Mucosa of rectum (tissue), 2 donors: ENCODE results near the gene FUS.

ENCODE experiments used
- H3K27ac ChIP-seq, 2 donors: one replicate each; pipeline ENCODE4 v1.7.0; 2013; ENCODE audit warnings: inconsistent platforms in 2 of 2, low read depth in 2 of 2, low read length in 2 of 2
- H3K27me3 ChIP-seq, 2 donors: one replicate each; pipeline ENCODE4 v1.7.0; 2013; ENCODE audit warnings: low read length in 2 of 2; ENCODE audit not compliant: control insufficient read depth in 2 of 2, insufficient read depth in 2 of 2
- H3K36me3 ChIP-seq, 2 donors: one replicate each; pipeline ENCODE4 v1.7.0; 2013; ENCODE audit warnings: low read length in 2 of 2; ENCODE audit not compliant: control insufficient read depth in 2 of 2, insufficient read depth in 2 of 2
- H3K4me1 ChIP-seq, 2 donors: one replicate each; pipeline ENCODE4 v1.7.0; 2013; ENCODE audit warnings: low read length in 2 of 2, mild to moderate bottlenecking in 1 of 2; ENCODE audit not compliant: control insufficient read depth in 2 of 2, insufficient read depth in 2 of 2
- H3K4me3 ChIP-seq, 2 donors: one replicate each; pipeline ENCODE4 v1.7.0; 2013; ENCODE audit warnings: low read length in 2 of 2
- H3K9ac ChIP-seq, 2 donors: one replicate each; pipeline ENCODE4 v1.7.0; 2013; ENCODE audit warnings: low read length in 2 of 2, low read depth in 1 of 2, mild to moderate bottlenecking in 1 of 2
- H3K9me3 ChIP-seq, 2 donors: one replicate each; pipeline ENCODE4 v1.7.0; 2013; ENCODE audit warnings: low read length in 2 of 2; ENCODE audit not compliant: control insufficient read depth in 2 of 2
- donor health status: healthy.
- donor health status: Normal muscosa, but diverticular disease.

The FUS gene

GRCh38 chr16:31186176-31186575 is 6.2 kb downstream of the FUS start:
- H3K36me3 ChIP-seq, result peaks cover 82 to 85% of the 10 kb centered on the region in 2 donors
- H3K27me3 ChIP-seq, result no peaks in the 10 kb centered on the region
- peaks cover 15 to 16% of the 10 kb centered on the region in 2 donors for H3K4me1 ChIP-seq

DNA sequence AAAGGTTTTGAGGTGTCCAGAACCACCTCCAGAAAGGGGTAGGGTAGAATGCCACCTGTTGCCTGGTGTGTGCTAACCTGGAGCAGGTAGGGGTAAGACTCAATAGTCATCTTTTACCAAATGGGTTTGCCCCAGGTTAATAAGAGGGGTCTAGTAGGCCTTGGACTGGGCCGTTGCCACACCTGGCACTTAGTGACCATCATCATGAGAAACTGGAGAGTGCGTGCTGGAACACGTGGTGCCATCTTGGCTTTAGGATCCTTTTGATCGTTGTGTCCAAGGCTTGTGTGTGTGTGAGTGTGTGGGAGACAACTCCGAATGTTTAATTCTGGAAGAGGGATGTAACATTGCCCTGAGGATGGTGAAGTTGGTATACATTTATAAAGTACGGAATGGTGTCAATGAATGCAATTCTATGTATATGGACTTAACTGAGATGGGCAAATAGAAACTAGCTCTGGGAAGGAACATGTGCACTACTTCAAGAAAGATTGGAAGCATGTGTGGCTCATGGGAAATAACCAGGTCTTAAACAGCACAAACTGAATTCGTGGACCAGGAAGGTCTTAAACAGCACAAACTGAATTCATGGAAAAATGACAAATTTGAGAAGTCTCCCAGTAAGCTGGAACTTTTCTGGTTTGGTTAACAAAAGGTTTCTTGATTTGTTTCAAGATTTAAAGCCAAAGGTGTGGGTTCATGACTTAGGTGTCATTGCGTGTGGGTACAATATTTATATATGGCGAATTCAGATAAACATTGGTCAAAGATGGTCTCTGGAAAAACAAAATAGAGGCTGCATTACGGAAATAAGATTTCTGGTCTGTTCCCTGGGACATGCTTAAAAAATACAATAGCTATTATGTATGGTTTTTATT is 7.2 kb downstream of the FUS start:
- Histone ChIP-seq H3K36me3 (peaks cover 91 to 95% of the 10 kb centered on the region in 2 donors), H3K27ac (no peak overlapping the region), H3K9ac (no peak overlapping the region), H3K9me3 (no peaks in the 10 kb centered on the region), H3K4me1 (peaks cover 5 to 11% of the 10 kb centered on the region in 2 donors), H3K4me3 (no peak overlapping the region), H3K27me3 (no peaks in the 10 kb centered on the region)

More at GRCh38 chr16:31186176-31186575, 6.2 kb downstream of the FUS start:
- H3K4me3 ChIP-seq, result no peak overlapping the region
- no peaks in the 10 kb centered on the region for H3K9me3 ChIP-seq
- no peak overlapping the region for H3K9ac ChIP-seq
- no peak overlapping the region for H3K27ac ChIP-seq

DNA sequence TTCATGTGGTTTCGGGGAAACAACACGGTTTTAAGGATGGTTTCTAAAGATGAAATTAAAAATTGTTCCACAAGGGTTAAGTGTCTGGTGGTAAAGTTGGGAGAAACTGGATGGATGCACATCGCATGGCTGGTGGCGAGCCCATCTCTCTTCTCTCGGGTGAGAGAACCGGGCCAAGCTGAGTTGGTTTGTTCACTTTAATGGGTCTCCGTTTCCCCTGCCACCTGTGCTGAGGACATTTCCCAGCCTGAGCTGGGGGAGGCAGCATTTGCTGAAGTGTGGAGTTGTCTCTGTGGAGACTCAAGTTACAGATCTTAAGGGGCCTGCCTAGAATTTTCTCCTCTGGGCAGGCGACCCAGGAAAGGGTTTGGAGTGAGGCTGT is 7.9 kb downstream of the FUS start:
- Histone ChIP-seq H3K4me3 (no peak overlapping the region), H3K9me3 (no peaks in the 10 kb centered on the region), H3K4me1 (peaks cover 0 to 4% of the 10 kb centered on the region in 2 donors), H3K9ac (no peak overlapping the region), H3K36me3 (peaks cover 91 to 97% of the 10 kb centered on the region in 2 donors), H3K27me3 (no peaks in the 10 kb centered on the region), H3K27ac (no peak overlapping the region)

GRCh38 chr16:31188450-31189411 is 8.8 kb downstream of the FUS start:
- Histone ChIP-seq H3K4me1 (peaks cover 0 to 2% of the 10 kb centered on the region in 2 donors), H3K27ac (no peak overlapping the region), H3K4me3 (no peak overlapping the region), H3K9ac (no peak overlapping the region), H3K27me3 (no peaks in the 10 kb centered on the region), H3K9me3 (no peaks in the 10 kb centered on the region), H3K36me3 (peaks cover 94 to 96% of the 10 kb centered on the region in 2 donors)

DNA sequence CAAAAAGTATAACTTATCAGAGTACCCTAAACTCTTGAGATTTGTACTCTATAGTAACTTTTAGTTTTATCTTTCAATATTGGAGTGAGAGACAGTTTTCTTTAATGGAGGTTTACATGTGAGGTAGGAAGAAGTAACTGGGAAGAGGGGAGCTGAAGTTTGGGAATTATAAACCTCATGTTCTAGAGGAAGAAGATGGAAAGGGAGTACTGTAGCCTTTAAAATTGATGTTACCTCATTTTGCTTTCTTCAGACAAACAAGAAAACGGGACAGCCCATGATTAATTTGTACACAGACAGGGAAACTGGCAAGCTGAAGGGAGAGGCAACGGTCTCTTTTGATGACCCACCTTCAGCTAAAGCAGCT is 9.5 kb downstream of the FUS start:
- H3K36me3 ChIP-seq, result peaks cover 94 to 96% of the 10 kb centered on the region in 2 donors
- no peaks in the 10 kb centered on the region for H3K9me3 ChIP-seq
- H3K4me1 ChIP-seq, result peaks cover 0 to 2% of the 10 kb centered on the region in 2 donors
- no peak overlapping the region for H3K9ac ChIP-seq
- no peaks in the 10 kb centered on the region for H3K27me3 ChIP-seq
- H3K27ac ChIP-seq, result no peak overlapping the region
- no peak overlapping the region for H3K4me3 ChIP-seq

DNA sequence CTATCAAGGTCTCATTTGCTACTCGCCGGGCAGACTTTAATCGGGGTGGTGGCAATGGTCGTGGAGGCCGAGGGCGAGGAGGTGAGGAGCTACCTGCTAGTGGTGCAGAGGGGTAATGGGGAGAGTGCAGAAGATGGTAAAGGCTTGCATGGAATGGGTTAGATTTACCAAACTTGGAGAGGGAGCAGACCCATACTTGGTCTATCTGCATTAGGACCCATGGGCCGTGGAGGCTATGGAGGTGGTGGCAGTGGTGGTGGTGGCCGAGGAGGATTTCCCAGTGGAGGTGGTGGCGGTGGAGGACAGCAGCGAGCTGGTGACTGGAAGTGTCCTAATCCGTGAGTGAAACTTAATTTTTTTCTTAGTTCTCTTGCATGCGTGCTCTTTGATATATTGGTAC is 10.1 kb downstream of the FUS start:
- H3K9me3 ChIP-seq, result no peaks in the 10 kb centered on the region
- peaks cover 0 to 2% of the 10 kb centered on the region in 2 donors for H3K4me1 ChIP-seq
- no peak overlapping the region for H3K27ac ChIP-seq
- H3K4me3 ChIP-seq, result no peak overlapping the region
- peaks cover 94 to 95% of the 10 kb centered on the region in 2 donors for H3K36me3 ChIP-seq
- no peaks in the 10 kb centered on the region for H3K27me3 ChIP-seq
- no peak overlapping the region for H3K9ac ChIP-seq

GRCh38 chr16:31190818-31191444 is 11.0 kb downstream of the FUS start:
- Histone ChIP-seq H3K4me3 (no peak overlapping the region), H3K9me3 (no peaks in the 10 kb centered on the region), H3K4me1 (peaks cover 0 to 2% of the 10 kb centered on the region in 2 donors), H3K9ac (no peak overlapping the region), H3K36me3 (peaks cover 89 to 95% of the 10 kb centered on the region in 2 donors), H3K27ac (no peak overlapping the region), H3K27me3 (no peaks in the 10 kb centered on the region)

- peaks cover 83 to 92% of the 10 kb centered on the region in 2 donors for H3K36me3 ChIP-seq
- no peaks in the 10 kb centered on the region for H3K9me3 ChIP-seq
- peaks cover 0 to 2% of the 10 kb centered on the region in 2 donors for H3K4me1 ChIP-seq
- H3K4me3 ChIP-seq, result no peak overlapping the region
- H3K27me3 ChIP-seq, result no peaks in the 10 kb centered on the region
- H3K27ac ChIP-seq, result no peak overlapping the region
- H3K9ac ChIP-seq, result no peak overlapping the region
Measured at GRCh38 chr16:31191697-31192428, 11.9 kb downstream of the FUS start.

DNA sequence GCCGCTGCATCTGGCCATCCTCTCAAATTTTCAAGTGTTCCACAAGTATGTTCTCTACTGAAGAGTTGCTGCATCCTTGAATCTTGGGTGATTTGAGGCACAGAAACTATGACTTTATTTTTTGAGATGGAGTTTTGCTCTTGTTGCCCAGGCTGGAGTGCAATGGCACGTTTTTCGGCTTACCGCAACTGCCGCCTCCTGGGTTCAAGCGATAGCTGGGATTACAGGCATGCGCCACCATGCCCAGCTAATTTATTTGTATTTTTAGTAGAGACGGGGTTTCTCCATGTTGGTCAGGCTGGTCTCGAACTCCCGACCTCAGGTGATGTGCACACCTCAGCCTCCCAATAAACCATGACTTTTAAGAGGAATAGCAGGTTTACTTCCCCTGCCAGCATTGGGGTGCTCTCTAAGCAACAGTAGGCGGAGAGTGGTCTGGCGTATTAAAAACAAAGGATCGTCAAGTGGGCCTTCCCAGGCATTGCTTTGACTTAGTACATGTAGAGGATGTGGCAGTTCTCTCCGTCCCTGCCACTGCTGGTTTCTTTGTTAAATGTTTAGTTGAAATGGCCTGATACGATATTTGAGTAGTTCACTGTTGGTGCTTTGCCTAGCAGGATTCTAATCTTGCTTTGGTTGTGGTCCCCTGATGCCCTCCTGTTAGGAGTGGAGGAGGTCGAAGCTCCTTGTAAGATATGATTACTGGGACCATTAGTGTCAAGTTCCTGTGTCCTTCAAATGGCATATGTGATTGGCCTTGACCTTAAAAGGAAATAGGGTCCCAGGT is 13.1 kb downstream of the FUS start:
- H3K27me3 ChIP-seq, result no peaks in the 10 kb centered on the region
- no peaks in the 10 kb centered on the region for H3K9me3 ChIP-seq
- H3K9ac ChIP-seq, result no peak overlapping the region
- H3K27ac ChIP-seq, result no peak overlapping the region
- H3K4me3 ChIP-seq, result no peak overlapping the region
- H3K36me3 ChIP-seq, result peaks cover 71 to 80% of the 10 kb centered on the region in 2 donors
- peaks cover 0 to 2% of the 10 kb centered on the region in 2 donors for H3K4me1 ChIP-seq
